Glomerular endothelial cell (primary cell): Measurements from ENCODE around the gene SPATA22. TPM values are rescaled to one million over a fixed set of nuclear protein-coding genes. Genes with fewer than 3 reads are reported as not detected.
"Not testable (repeated sequence)": the region's sequence is repeated elsewhere in the genome, so short reads cannot be mapped to it uniquely, and the experiment has no call there.

Source experiments
- DNase-seq: peaks from one replicate; pipeline ENCODE4 v3.0.0-alpha.2; 2011; ENCODE audit warnings: low read depth, low spot score; ENCODE audit errors: extremely low read depth
- total RNA-seq: library from RNA; depleted of rRNA; stranded (reverse); fragments of >200 nt; gene quantifications from 2 replicates; pipeline ENCODE4 v1.2.3, GENCODE V29; 2015

SPATA22 gene
- total RNA-seq, 1 donor from 2014 or later: not detected

DNA sequence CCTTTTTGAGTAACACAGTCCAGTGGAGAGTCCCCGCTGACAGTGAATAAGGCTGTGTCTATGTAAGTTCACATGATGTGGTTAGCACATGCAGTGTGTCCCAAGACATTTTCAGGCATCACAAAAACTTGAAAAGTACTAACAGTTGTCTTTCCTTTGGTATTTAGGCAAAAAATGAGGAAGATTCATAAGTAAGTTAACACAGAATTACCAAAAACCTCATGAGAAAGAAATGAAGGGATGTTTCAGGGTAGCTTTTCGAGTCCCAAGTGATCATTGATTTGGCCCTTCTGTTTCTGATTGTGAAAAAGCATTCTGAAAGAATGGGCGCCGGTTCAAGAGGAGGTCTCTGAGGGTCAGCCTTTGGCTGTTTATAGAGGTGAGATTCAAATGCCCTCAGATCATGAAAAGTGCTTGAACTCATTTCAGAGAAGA lies 3.6 kb upstream of the SPATA22 start:
- no peak for DNase-seq

DNA sequence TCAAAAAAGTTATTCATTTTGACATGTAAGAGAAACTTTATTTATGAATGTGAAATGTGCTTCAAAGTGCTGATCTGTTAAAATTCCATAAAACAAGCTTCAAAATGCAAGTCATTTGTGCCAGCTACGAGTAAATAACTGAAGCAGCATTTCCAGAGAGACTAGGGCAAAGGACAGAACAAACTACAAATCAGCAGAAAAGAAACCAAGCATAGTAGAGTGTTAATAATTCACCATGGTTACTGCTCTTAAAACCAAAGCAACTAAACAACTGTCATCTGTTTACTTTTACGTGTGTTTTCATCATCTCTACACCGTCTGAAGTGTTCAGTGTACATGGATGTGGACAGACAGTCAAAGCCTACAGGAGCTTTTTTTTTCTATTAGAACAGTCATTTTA lies 2.6 kb upstream of the SPATA22 start:
- DNase-seq: no peak

DNA sequence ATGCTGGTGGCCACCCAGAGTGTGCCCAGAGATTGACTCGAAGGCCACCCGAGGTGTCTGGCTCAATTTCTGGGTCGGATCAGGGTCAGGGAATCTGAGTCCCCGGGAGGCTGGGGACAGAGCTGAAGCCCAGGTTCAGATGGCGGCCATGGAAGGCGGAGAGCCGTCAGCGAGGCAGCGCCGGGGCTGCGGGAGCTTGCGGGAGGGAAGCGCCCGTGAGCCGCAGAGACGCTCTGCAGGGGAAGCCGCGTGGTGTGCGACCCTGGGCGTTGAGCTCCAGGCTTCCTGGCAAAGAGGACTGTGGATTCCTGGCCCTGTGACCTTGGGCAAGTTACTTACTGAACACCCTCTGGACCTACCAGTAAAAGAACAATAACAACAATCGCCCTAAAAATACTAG lies 518 bp upstream of the SPATA22 start:
- no peak for DNase-seq

DNA sequence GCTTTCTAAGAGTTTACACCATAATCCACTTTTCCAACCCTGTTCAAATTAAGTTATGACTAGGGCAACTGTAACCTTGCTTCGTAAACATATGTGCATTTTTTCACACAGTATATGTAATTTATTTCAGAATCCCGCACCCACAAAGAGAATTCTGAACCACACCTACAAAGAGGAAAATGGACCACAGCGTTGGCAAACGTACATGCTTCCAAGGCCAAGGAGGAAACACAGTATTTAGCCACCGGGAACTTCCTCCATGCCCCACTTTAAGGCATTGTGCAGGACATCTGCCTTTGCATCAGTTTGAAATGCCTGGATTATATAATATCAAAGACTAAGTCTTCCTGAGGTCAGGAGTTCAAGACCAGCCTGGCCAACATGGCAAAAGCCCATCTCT lies 2.1 kb downstream of the SPATA22 start:
- DNase-seq: no peak

DNA sequence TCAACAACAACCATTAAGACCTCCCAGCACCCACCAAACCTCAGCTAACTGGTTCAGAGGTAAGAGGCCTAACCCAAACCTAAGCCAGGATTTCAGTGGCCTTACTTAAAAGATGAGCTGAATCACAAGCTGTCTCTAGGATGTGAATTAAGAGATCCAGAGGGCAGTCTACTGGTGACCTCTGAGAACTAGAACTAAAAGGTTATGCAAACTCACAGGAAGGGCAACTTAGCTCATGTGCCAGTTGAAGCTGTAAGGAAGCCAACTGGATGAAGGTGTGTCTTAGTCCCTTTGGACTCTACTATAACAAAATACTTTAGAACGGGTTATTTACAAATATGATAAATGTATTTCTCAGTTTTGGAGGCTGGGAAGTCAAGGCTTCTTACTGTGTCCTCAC lies 5.3 kb downstream of the SPATA22 start:
- DNase-seq: not testable (repeated sequence)

DNA sequence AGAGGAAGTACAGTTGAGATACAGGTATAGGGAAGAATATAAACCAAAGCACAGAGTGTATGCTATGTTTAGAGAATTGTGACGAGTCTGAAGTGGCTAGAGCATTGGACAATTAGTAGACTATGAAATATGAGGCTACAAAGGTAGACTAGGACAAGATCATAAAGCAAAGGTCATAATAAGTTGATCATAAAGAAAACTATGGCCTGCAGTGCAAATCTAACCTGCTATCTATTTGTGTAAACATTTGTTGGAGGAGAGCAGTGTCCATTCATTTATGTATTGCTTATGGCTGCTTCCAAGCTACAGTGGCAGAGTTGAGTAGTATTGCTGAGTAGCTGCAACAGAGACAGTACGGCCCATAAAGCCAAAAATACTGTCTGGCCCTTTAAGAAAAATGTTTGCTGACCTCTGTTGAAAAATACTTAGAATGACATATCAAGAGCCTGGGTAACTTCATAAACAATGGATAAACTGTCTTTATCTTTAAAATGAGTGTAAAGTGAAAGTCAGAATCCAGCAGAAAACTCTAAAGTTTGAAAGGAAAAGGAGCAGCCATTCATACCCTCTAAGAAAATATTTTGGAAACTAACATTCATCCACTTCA lies 23.5 kb downstream of the SPATA22 start:
- DNase-seq: no peak

DNA sequence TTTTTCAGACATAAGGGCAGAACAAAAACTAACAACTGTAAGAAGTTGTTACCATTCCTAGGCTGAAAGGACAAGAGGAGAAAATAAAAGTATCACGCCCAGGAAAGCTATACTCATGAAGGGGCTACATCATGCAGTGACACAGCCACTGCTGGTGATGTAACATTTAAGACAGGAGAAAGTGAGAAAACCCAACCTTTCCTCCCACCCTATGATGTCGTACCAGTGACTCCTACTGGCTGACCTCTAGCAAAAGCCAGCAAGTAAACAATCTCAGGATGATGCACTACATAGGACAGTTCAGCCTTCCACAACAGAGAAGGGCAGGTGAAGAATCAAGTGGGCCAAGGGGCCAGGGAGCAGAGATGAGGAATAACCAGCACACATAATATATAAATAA lies 24.0 kb downstream of the SPATA22 start:
- no peak for DNase-seq

DNA sequence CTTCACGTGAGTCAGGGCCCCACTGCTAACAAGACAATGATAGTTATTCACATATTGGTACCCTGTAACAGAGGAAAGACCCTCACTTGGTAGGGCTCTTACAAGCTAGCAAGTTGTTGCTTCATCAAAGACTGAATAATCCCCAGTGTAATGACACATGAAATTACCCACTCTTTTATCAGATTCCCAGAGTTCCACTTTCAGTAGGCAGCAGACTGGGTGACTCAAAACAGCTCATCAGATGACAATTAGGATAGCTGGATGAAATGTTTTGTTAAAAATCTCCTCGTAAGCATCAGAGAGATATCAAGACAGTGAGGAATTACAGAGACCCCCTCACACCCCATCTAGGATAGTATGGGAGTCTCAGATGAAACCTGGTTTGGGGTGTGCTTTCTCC lies 31.2 kb downstream of the SPATA22 start:
- no peak for DNase-seq

DNA sequence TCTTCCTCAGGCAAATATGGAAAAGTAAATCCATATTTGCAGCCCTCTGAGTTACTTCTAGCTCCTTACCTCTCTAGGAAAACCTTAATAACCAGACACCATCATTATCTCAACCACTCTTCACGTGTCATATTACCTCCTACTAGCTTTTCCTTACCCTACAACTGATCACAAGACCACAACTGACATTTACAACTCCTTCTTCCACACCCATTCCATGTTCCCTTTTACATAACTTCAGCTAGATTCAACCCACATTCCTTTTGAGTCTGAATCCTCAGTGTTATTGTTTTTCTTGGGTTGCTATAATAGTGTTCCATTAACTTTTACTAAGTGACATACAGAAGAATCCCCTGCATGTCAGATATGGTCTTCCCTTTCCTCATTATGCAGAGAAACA lies 33.3 kb downstream of the SPATA22 start:
- DNase-seq: no peak

DNA sequence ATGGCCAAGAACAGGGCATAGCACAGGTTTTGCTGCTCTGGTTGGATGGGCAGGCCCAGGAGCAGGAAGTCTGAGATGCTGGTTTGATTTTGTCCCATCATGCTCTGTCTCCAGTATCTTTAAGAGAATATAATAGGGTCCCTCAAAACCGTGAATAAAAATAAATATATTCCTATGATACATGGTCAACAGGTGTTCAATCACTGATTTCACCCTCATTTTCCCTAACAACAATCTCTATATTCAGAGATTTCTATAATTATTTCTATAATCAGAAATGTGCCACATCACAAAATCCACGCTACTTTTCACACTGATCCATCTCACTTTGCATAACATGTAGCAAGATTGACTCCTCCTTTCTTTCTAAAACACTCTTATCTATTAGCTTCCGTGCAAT lies 37.9 kb downstream of the SPATA22 start, which contains the start of gene OR1E2:
OR1E2 (minus strand) TSS at position 101 of the 400 bp plus-strand sequence; CDS start at position 101, 0 bp downstream.
- no peak for DNase-seq

DNA sequence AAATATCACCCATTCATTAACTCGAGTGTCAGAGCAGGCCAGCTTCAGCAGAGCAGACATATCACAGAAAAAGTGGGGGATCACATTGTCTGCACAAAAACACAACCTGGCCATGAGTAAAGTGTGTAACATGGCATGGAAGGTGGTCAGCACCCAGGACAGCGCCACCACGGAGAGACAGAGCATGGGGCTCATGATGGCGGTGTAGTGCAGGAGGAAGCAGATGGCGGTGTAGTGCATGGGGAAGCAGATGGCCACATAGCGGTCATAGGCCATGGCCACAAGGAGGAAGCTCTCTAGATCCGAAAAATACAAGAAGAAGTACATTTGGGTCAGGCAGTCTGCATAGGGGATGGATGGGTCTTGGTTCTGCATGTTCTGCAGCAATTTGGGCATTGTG lies 38.4 kb downstream of the SPATA22 start:
- not testable (repeated sequence) for DNase-seq

DNA sequence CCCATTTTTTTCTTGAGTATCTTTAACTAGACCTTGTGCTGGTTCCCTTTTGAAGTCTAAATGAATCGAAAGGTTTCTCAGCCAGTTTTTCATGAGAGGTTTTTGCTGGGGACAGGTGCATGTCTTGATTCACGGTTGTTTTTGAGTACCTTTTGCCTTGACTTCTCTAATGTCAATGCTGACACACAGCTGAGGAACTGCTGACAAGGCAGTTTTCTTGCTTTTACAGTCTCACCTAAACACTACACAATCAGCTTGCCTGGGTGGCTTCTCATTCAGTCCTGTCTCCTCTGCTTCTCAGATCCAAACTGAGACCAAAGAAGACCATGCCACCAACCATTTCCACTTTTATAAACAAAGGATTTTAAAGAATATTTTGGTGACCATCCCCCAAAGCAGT lies 53.4 kb downstream of the SPATA22 start:
- no peak for DNase-seq

DNA sequence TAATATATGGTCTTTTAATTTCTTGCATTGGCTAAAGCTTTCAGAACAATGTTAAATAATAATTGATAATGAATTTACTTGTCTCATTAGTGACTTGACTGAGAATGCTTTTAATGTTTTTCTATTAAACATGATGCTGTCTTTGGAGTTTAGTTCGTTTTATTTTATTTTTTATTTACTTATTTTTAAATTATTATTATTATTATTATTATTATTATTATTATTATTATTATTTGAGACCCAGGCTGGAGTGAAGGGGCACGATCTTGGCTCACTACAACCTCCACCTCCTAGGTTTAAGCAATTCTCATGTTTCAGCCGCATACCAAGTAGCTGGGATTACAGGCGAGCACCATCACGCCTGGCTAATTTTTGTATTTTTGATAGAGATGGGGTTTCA lies 56.0 kb downstream of the SPATA22 start:
- DNase-seq: no peak

DNA sequence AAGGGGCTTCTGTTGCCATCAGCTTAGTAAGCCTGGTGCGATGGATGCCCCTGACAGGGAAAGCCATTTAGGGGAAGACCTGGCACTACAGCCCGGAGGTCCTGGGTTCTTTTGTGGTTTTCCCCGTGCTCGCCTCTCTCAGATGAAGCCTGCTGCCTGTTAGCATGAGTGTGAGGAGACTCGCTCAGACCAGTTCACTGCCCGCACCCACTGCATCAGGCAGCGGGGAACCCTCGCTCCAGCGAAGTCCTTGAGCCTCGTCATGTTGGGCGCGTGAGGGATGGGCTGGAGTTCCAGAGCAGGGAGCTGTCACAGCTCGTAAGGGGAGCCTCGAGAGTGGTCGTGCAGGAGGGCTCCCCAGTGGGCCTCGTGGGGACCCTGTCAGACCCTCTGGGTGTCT lies 59.4 kb downstream of the SPATA22 start:
- DNase-seq: not testable (repeated sequence)

DNA sequence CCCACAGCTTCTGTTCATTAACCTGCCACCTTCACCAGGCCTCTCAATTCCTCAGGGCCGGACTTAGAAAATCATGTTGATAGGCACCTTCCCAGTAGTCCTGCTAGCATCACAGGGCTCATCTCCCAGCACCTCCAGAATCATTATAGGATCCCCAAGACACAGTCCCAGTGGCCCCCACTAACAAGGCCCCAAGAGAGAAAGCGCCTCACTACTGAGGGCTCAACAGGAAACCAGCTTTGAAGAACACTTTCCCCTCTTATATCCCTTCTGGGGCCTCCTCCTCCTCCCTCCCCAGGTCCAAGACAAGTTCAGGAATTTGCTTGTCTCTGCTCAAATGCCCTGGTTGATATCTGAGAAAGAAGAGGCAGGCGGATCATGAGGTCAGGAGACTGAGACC lies 60.5 kb downstream of the SPATA22 start, which contains the start of gene OR3A3:
OR3A3 (plus strand) TSS at position 301 of the 400 bp plus-strand sequence.
- DNase-seq: no peak

DNA sequence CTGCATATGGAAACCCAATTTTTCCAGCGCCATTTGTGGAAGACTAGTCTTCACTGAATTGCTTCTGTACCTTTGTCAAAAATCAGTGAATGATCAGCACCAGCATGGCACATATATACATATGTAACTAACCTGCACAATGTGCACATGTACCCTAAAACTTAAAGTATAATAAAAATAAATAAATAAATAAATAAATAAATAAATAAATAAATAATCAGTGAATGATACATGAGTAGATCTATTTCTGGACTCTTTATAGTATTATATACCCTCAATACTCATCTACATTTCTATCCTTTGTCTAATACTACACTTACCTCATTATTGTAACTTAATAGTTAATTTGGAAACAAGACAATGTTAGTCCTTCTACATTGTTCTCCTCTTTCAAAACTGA lies 67.8 kb downstream of the SPATA22 start:
- not testable (repeated sequence) for DNase-seq

DNA sequence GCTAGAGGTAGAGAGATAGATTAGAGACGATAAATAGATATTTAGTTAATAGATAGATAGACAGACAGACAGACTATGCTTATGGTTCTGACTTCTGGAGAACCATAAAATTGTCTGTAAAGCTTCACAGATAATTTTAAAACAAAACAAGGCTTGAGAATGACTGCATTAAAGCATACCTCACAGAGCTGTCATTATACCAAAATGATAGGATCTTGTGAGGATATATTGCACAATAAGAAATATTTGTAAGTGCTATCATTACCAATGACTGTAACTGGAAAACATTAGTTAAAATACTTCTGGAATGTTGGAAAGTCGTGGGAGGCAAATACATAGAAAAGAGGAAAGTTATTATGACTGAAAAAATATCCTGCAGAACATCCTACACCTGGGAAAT lies 69.8 kb downstream of the SPATA22 start:
- no peak for DNase-seq

DNA sequence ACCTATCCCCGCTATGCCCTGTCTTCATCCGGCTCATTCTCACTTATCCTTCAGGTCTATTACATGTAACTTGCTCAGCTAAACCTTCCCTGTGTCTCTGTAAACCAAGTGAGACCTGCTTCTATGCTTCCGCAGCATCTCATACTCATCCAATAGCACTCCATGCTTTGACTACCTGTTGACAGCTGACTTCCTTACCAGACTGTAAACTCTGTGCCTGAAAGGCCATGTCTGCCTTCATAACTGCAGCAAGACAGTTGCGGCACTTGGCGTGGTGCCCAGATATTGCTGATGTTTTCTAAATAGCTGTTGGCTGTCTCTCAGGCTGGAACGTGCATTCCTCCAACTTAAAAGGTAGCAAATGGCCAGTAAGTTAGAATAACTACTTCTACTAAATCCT lies 71.6 kb downstream of the SPATA22 start:
- DNase-seq: no peak

DNA sequence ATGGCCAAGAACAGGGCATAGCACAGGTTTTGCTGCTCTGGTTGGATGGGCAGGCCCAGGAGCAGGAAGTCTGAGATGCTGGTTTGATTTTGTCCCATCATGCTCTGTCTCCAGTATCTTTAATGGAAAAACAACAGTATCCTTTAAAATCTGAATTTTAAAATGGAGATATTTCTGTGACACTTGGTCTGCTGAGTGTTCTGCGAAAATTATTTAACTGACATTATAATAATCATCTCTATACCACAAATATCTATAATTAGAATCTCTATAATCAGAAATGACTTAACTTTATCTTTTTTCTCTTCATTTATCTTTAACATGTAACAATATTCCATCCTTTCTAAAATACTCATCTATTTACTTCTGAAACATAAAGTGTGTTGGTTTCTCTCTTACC lies 73.3 kb downstream of the SPATA22 start, which contains the start of gene OR1E1:
OR1E1 (minus strand) TSS at position 101 of the 400 bp plus-strand sequence; CDS start at position 101, 0 bp downstream.
- no peak for DNase-seq

DNA sequence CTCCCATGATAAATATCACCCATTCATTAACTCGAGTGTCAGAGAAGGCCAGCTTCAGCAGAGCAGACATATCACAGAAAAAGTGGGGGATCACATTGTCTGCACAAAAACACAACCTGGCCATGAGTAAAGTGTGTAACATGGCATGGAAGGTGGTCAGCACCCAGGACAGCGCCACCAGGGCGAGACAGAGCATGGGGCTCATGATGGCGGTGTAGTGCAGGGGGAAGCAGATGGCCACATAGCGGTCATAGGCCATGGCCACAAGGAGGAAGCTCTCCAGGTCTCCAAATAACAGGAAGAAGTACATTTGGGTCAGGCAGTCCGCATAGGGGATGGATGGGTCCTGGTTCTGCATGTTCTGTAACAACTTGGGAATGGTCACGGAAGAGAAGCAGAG lies 73.8 kb downstream of the SPATA22 start:
- DNase-seq: not testable (repeated sequence)
